Left colon (tissue), 2 donors: ENCODE data around the gene RASIP1. TPM values are rescaled to one million over a fixed set of nuclear protein-coding genes. Genes with fewer than 3 reads are reported as not detected.

Experiments
- total RNA-seq, 2 donors: library from RNA; stranded (reverse); fragmentation: NEBNext Ultra II Directional; extraction: Animal tissue kit (Norgen Biotek cat#: 25700); gene quantifications; one replicate each; pipeline ENCODE4 v1.2.1, GENCODE V29; 2021
- donor health status: DM: no; HTN: no; CAD: no.
- donor health status: DM: yes; HTN: yes; CAD: no.

The RASIP1 gene
- total RNA-seq, 2 donors from 2014 or later: 2.7 to 2.8 TPM

Other genes starting within 250 kb of the RASIP1 start
- 1 to 10 TPM in 1 of 2 donors, under 1 TPM in 1; 0.87 to 1.1 TPM for gene LMTK3, start 228.8 kb downstream of the RASIP1 start, total RNA-seq
- gene SULT2B1, start 188.4 kb downstream of the RASIP1 start, total RNA-seq: under 1 TPM; 0.87 to 0.89 TPM
- not detected for gene SPACA4, start 133.9 kb downstream of the RASIP1 start, total RNA-seq
- gene FAM83E, start 125.5 kb downstream of the RASIP1 start, total RNA-seq: 100 to 1,000 TPM; 180 to 247 TPM
- gene RPL18, start 121.4 kb downstream of the RASIP1 start, total RNA-seq: 1,000 to 10,000 TPM; 1,328 to 1,333 TPM
- gene SPHK2, start 121.1 kb downstream of the RASIP1 start, total RNA-seq: 10 to 100 TPM; 45.1 to 51.0 TPM
- 10 to 100 TPM in 1 of 2 donors, 1 to 10 TPM in 1; 6.9 to 14.6 TPM for gene DBP, start 103.2 kb downstream of the RASIP1 start, total RNA-seq
- 1 to 10 TPM; 1.7 to 4.2 TPM for gene CA11, start 94.4 kb downstream of the RASIP1 start, total RNA-seq
- under 1 TPM; 0.49 to 0.53 TPM for gene NTN5, start 67.6 kb downstream of the RASIP1 start, total RNA-seq
- 100 to 1,000 TPM in 1 of 2 donors, 10 to 100 TPM in 1; 74.3 to 147 TPM for gene FUT2, start 44.6 kb downstream of the RASIP1 start, total RNA-seq
- under 1 TPM; 0.64 to 0.67 TPM for gene MAMSTR, start 20.9 kb downstream of the RASIP1 start, total RNA-seq
- gene IZUMO1, start 6.3 kb upstream of the RASIP1 start, total RNA-seq: not detected
- gene FUT1, start 12.0 kb upstream of the RASIP1 start, total RNA-seq: under 1 TPM; 0.37 to 0.56 TPM
- not detected for gene FGF21, start 14.9 kb upstream of the RASIP1 start, total RNA-seq
- 10 to 100 TPM; 57.5 to 78.0 TPM for gene BCAT2, start 70.4 kb upstream of the RASIP1 start, total RNA-seq
- 1 to 10 TPM; 3.3 to 4.6 TPM for gene HSD17B14, start 95.9 kb upstream of the RASIP1 start, total RNA-seq
- 1 to 10 TPM; 4.3 to 8.6 TPM for gene PLEKHA4, start 128.0 kb upstream of the RASIP1 start, total RNA-seq
- 10 to 100 TPM; 39.4 to 40.4 TPM for gene PPP1R15A, start 131.8 kb upstream of the RASIP1 start, total RNA-seq
- not detected for gene TULP2, start 158.1 kb upstream of the RASIP1 start, total RNA-seq
- 100 to 1,000 TPM; 207 to 210 TPM for gene NUCB1, start 159.7 kb upstream of the RASIP1 start, total RNA-seq
- gene DHDH, start 193.1 kb upstream of the RASIP1 start, total RNA-seq: under 1 TPM in 1 of 2 donors, not detected in 1; 0.56 TPM
- gene BAX, start 214.3 kb upstream of the RASIP1 start, total RNA-seq: 100 to 1,000 TPM; 128 to 174 TPM
- 1,000 to 10,000 TPM in 1 of 2 donors, 100 to 1,000 TPM in 1; 931 to 1,901 TPM for gene FTL, start 224.7 kb upstream of the RASIP1 start, total RNA-seq